ENCODE data around the gene CAPRIN2. TPM values are rescaled to one million over a fixed set of nuclear protein-coding genes. Genes with fewer than 3 reads are reported as not detected.

Gene CAPRIN2
- total RNA-seq, 4 donors from 2014 or later: 12.1 to 29.0 (median 16.2) TPM

DNA sequence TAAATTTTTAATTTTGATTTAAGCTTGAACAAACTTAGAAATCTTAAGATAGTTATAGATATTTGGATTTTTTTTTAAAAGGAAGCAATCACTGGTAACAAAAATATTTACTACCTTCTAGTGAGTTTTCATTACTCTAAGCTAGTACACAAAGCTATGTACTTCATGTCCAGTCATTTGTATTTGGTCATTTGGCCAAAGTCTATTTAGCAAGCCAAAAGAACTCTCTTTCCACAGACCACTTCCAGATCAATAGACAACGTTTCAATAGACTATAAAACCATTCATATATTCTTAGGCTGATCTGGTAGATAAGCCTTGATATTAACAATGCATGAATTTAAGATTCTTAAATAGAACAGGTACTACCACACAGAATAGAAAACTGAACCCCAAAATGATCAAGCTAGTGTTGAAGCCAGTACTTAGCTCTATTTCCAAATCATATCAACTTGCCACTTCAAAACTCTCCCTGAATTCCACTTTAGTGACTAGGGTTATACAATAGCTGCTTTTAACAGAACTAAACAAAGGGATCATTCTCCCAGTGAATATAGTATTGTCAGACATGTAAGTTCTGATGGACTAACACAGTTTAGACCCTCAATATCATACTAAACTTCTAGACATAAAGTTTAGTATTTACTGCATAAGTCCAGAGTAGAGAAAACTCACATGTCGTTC lies 21.7 kb downstream of the CAPRIN2 start:
- WGBS, 2 donors: 74 to 86% methylated on average over 2 of the region's 2 CpGs
- no peak for DNase-seq (ENCODE audit: low spot score in 2 of 2)
- intact Hi-C loops (cut with DNase I; ENCODE audit: low total_unique reads): no loop called here
- H3K4me3 ChIP-seq (ENCODE audit: low read depth, poor library complexity, severe bottlenecking): no peak overlapping the region
- TF ChIP-seq, protein P1, sequence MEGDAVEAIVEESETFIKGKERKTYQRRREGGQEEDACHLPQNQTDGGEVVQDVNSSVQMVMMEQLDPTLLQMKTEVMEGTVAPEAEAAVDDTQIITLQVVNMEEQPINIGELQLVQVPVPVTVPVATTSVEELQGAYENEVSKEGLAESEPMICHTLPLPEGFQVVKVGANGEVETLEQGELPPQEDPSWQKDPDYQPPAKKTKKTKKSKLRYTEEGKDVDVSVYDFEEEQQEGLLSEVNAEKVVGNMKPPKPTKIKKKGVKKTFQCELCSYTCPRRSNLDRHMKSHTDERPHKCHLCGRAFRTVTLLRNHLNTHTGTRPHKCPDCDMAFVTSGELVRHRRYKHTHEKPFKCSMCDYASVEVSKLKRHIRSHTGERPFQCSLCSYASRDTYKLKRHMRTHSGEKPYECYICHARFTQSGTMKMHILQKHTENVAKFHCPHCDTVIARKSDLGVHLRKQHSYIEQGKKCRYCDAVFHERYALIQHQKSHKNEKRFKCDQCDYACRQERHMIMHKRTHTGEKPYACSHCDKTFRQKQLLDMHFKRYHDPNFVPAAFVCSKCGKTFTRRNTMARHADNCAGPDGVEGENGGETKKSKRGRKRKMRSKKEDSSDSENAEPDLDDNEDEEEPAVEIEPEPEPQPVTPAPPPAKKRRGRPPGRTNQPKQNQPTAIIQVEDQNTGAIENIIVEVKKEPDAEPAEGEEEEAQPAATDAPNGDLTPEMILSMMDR (IDR thresholded peaks at IDR 0.05): no peak
- no peak for TF ChIP-seq POLR2A (IDR thresholded peaks at IDR 0.05)

DNA sequence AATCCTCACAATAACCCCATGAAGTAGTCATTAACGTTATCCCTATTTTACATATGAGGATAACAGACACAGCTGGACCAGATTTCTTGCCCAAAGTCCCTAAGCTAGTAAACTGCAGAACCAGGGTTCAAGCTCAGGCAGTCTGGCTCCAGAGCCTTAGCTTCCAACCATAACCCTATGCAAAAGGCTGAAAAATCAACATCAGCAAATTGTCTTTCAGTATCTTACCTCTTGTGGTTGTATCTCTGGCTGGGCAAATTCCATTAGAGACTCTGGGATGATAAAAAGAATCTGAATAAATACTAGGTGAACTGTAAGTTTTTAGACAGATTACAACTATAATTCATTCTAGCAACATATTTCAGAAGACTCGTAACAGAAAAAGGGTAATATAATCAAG lies 24.7 kb downstream of the CAPRIN2 start:
- TF ChIP-seq, protein P1 (IDR thresholded peaks at IDR 0.05): no peak
- no peak for TF ChIP-seq POLR2A (IDR thresholded peaks at IDR 0.05)
- intact Hi-C loops (cut with DNase I; ENCODE audit: low total_unique reads): no loop called here
- WGBS, 2 donors: 88 to 90% methylated on average over 2 of the region's 2 CpGs
- DNase-seq (ENCODE audit: low spot score in 2 of 2): no peak
- no peak overlapping the region for H3K4me3 ChIP-seq (ENCODE audit: low read depth, poor library complexity, severe bottlenecking)

DNA sequence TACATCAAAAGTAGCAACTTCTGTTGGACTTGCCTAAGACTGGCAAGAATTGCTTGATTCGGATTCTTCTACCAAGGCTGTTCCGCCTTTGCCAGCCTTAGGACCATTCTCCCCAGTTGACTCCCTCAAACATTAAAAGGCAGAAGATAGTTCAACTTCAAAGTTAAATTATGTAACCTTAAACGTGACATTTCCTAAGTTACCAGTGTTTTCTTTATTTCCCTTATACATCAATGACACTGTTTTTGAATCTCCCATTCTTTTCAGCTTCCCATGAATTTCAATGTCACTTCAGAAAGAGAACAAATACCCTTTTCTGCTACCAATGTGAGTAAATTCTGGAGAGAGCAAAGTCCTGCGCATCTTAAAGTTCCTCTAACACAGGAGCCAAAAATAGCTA lies 25.2 kb downstream of the CAPRIN2 start:
- intact Hi-C loops (cut with DNase I; ENCODE audit: low total_unique reads): no loop called here
- no peak for DNase-seq (ENCODE audit: low spot score in 2 of 2)
- H3K4me3 ChIP-seq (ENCODE audit: low read depth, poor library complexity, severe bottlenecking): no peak overlapping the region
- WGBS, 2 donors: 92 to 96% methylated on average over 4 of the region's 4 CpGs
- TF ChIP-seq POLR2A (IDR thresholded peaks at IDR 0.05): no peak
- TF ChIP-seq, protein P1 (IDR thresholded peaks at IDR 0.05): no peak

DNA sequence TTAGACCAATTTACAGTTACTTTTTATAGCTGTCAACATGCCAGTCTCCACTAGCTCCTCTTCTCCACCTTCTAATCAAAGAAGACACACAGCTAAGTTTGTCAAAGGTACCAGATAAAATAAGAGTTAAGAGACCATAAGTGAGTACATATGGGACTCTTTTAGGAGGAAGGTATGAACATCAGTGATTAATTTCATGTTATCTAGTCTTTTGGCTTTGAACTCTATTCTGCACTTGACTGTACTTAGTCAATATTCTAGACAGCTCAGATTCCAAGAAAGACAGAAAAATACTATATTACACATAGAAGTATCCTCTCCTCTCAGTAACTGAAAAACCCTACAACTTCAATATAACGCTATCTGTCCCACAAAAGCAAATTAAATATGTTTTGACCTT lies 28.1 kb downstream of the CAPRIN2 start:
- WGBS, 2 donors: 88 to 100% methylated on average over 1 of the region's 1 CpG
- H3K4me3 ChIP-seq (ENCODE audit: low read depth, poor library complexity, severe bottlenecking): no peak overlapping the region

DNA sequence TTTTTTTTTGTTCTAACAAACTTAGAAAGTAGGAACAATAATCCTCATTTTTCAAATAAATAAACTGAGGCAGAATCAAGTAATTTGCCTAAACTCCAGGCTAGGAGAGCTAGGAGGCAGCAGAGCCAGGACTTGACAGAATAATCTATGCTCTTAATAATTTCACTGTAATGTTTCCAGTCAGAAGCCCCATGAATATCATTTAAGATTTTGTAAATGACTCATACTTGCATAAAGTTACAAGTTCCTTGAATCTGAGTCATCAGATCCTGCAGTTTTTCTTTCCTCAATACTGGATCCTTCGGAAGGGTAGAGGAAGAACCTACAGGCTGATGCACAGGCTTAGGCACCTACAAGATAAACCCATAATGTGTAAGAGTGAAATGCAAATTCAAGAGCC lies 29.0 kb downstream of the CAPRIN2 start:
- DNase-seq (ENCODE audit: low spot score in 2 of 2): no peak
- H3K4me3 ChIP-seq (ENCODE audit: low read depth, poor library complexity, severe bottlenecking): no peak overlapping the region
- WGBS, 2 donors: 28 to 33% methylated on average over 1 of the region's 1 CpG
- intact Hi-C loops (cut with DNase I; ENCODE audit: low total_unique reads): no loop called here
- TF ChIP-seq, protein P1 (IDR thresholded peaks at IDR 0.05): no peak
- TF ChIP-seq POLR2A (IDR thresholded peaks at IDR 0.05): no peak

More for the DNA sequence above, 28.1 kb downstream of the CAPRIN2 start:
- intact Hi-C loops (cut with DNase I; ENCODE audit: low total_unique reads): no loop called here
- no peak for TF ChIP-seq POLR2A (IDR thresholded peaks at IDR 0.05)
- TF ChIP-seq, protein P1 (IDR thresholded peaks at IDR 0.05): no peak
- DNase-seq (ENCODE audit: low spot score in 2 of 2): no peak

DNA sequence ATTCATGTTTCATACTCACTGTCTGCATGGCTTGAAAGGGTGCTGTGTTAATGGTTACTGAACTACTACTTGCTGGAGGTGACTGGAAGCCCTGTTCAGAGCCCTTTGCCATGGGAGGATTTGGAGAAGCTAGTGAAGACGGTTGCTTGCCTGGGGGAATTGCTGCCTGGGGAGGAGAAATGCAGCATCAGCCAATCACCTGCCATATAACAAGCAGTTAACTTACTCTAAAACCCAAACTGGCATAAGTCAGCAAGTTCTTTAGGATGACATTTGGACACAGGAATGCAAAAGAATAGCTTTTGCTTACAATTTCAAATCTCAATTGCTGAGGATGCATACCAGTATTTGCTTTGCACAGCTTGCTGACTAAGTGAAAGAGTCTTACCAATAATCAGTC lies 35.7 kb downstream of the CAPRIN2 start:
- TF ChIP-seq, protein P1 (IDR thresholded peaks at IDR 0.05): no peak
- TF ChIP-seq POLR2A (IDR thresholded peaks at IDR 0.05): no peak
- 55 to 67% methylated on average over 1 of the region's 1 CpG for WGBS, 2 donors
- DNase-seq (ENCODE audit: low spot score in 2 of 2): no peak
- intact Hi-C loops (cut with DNase I; ENCODE audit: low total_unique reads): no loop called here
- H3K4me3 ChIP-seq (ENCODE audit: low read depth, poor library complexity, severe bottlenecking): no peak overlapping the region
